Trophoblast cell (in vitro differentiated cells and primary cell): ENCODE measurements around the gene DUOXA1.

Experiments
- DNase-seq, 2 donors: peaks; one replicate each; pipeline ENCODE4 v3.0.0-alpha.2; 2016
- H2AFZ ChIP-seq: 2 replicates; pipeline ENCODE4 v1.6.1; 2013; ENCODE audit warnings: low read length, moderate library complexity, mild to moderate bottlenecking; ENCODE audit not compliant: insufficient read depth, poor library complexity
- H2AK5ac ChIP-seq: 2 replicates; pipeline ENCODE4 v1.6.1; 2013; ENCODE audit warnings: mild to moderate bottlenecking, low read length
- H2BK120ac ChIP-seq: 2 replicates; pipeline ENCODE4 v1.6.1; 2013; ENCODE audit warnings: low read length, mild to moderate bottlenecking, moderate library complexity; ENCODE audit not compliant: insufficient read depth, poor library complexity
- H2BK12ac ChIP-seq: 2 replicates; pipeline ENCODE4 v1.6.1; 2013; ENCODE audit warnings: mild to moderate bottlenecking, low read length, moderate library complexity
- H2BK5ac ChIP-seq: 2 replicates; pipeline ENCODE4 v1.6.1; 2013; ENCODE audit warnings: low read length, low read depth, moderate library complexity, mild to moderate bottlenecking; ENCODE audit not compliant: poor library complexity
- H3K14ac ChIP-seq: 2 replicates; pipeline ENCODE4 v1.6.1; 2013; ENCODE audit warnings: mild to moderate bottlenecking, low read length
- H3K18ac ChIP-seq: 2 replicates; pipeline ENCODE4 v1.6.1; 2013; ENCODE audit warnings: mild to moderate bottlenecking, low read length
- H3K23ac ChIP-seq: 2 replicates; pipeline ENCODE4 v1.6.1; 2013; ENCODE audit warnings: low read length
- H3K27ac ChIP-seq: 2 replicates; pipeline ENCODE4 v1.5.1; 2013; ENCODE audit warnings: low read depth, mild to moderate bottlenecking, inconsistent platforms, low read length, moderate library complexity
- H3K27me3 ChIP-seq: 2 replicates; pipeline ENCODE4 v1.6.1; 2013; ENCODE audit warnings: inconsistent platforms, mild to moderate bottlenecking, low read length, moderate library complexity; ENCODE audit not compliant: insufficient read depth
- H3K36me3 ChIP-seq, 2 experiments: 1 replicate in 1 of 2; 2 replicates in 1 of 2; pipeline ENCODE4 v1.6.1; 2013; ENCODE audit warnings: low read length in 2 of 2, mild to moderate bottlenecking in 2 of 2, moderate library complexity in 1 of 2; ENCODE audit not compliant: insufficient read depth in 2 of 2, control insufficient read depth in 1 of 2
- H3K4ac ChIP-seq: 2 replicates; pipeline ENCODE4 v1.6.1; 2013; ENCODE audit warnings: low read depth, mild to moderate bottlenecking, low read length, moderate library complexity
- H3K4me1 ChIP-seq, 2 experiments: 1 replicate in 1 of 2; 2 replicates in 1 of 2; pipeline ENCODE4 v1.6.1; 2013; ENCODE audit warnings: low read length in 2 of 2, mild to moderate bottlenecking in 2 of 2, moderate library complexity in 1 of 2; ENCODE audit not compliant: insufficient read depth in 2 of 2, control insufficient read depth in 1 of 2
- H3K4me2 ChIP-seq: 2 replicates; pipeline ENCODE4 v1.6.1; 2013; ENCODE audit warnings: inconsistent platforms, mild to moderate bottlenecking, low read length, moderate library complexity
- H3K4me3 ChIP-seq: 2 replicates; pipeline ENCODE4 v1.5.1; 2013; ENCODE audit warnings: mild to moderate bottlenecking, low read depth, low read length, inconsistent platforms
- H3K79me1 ChIP-seq: one replicate; pipeline ENCODE4 v1.6.1; 2013; ENCODE audit warnings: low read length
- H3K79me2 ChIP-seq: 2 replicates; pipeline ENCODE4 v1.6.1; 2013; ENCODE audit warnings: low read length, mild to moderate bottlenecking; ENCODE audit not compliant: control insufficient read depth, insufficient read depth, poor library complexity
- H3K9ac ChIP-seq: 2 replicates; pipeline ENCODE4 v1.6.1; 2013; ENCODE audit warnings: mild to moderate bottlenecking, low read length
- H3K9me3 ChIP-seq: 2 replicates; pipeline ENCODE4 v1.6.1; 2013; ENCODE audit warnings: low read depth, mild to moderate bottlenecking, control low read depth, inconsistent platforms, low read length; ENCODE audit not compliant: insufficient read depth
- H4K12ac ChIP-seq: 2 replicates; pipeline ENCODE4 v1.6.1; 2013; ENCODE audit warnings: low read depth, mild to moderate bottlenecking, low read length, moderate library complexity
- H4K8ac ChIP-seq: 2 replicates; pipeline ENCODE4 v1.6.1; 2013; ENCODE audit warnings: low read depth, mild to moderate bottlenecking, low read length, moderate library complexity
- H4K91ac ChIP-seq: one replicate; pipeline ENCODE4 v1.6.1; 2013; ENCODE audit warnings: low read depth, mild to moderate bottlenecking, low read length, moderate library complexity
- WGBS: extraction: QIAGEN DNeasy Blood & Tissue Kit; methylation state at CpG from one replicate; pipeline ENCODE4 v1.1.7; 2013; ENCODE audit warnings: missing lambda C conversion rate; ENCODE audit not compliant: insufficient read length, insufficient coverage; ENCODE audit errors: extremely low coverage; 5-methylcytosine and 5-hydroxymethylcytosine counted together

Gene DUOXA1

DNA sequence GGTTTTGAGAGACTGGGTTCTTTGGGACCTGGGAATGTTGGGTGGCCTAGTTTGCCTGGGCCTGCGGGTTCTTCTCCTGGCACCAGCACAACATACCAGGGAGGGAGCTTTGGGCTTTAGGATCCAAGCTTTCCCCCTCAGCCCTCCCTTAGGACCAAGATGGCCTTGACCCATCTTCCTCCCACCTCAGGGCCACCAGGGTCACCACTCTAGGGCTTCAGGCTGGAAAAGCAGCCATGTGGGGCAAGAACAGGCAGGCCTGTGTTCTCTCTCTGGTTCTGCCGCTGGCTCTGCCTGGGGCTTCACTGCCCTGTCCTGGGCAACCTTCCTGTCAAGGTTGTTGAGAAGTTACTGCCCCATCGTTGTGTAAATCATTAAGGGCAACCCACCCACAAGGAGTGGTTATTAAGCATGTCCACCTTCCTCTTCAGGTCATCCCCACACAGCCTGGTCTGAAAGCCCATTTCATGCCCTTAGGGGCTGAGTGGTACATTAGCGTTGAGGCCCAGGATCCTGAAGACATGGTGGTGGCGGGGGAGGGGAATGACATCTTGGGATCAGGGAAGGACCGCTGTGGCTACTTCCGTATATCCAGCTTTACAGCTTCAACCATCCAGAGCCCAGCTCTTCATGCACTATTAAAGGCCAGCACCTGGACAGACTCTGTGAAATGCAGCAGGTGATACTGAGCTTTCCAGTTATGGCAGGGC lies 767 bp upstream of the DUOXA1 start:
- Histone ChIP-seq H2BK12ac (no peak overlapping the region), H2AFZ (no peak overlapping the region), H4K8ac (no peak overlapping the region), H3K79me1 (no peaks in the 10 kb centered on the region), H3K36me3 (no peaks in the 10 kb centered on the region), H3K27ac (no peak overlapping the region), H4K91ac (no peak overlapping the region), H3K23ac (peak overlapping the region; percentile 58), H3K9me3 (peaks cover 14% of the 10 kb centered on the region), H2BK5ac (no peak overlapping the region), H2AK5ac (no peak overlapping the region), H3K4me1 (peaks cover 3 to 5% of the 10 kb centered on the region in 2 experiments), H3K4me3 (peak overlapping the region; percentile 11), H3K14ac (no peak overlapping the region), H3K4ac (no peak overlapping the region), H4K12ac (no peak overlapping the region), H3K18ac (no peak overlapping the region), H2BK120ac (no peak overlapping the region), H3K9ac (no peak overlapping the region), H3K4me2 (peak overlapping the region; percentile 8), H3K79me2 (no peaks in the 10 kb centered on the region), H3K27me3 (peaks cover 58% of the 10 kb centered on the region)
- WGBS = no CpG with 5 or more reads among the region's 7 CpGs
- DNase-seq = no peak

DNA sequence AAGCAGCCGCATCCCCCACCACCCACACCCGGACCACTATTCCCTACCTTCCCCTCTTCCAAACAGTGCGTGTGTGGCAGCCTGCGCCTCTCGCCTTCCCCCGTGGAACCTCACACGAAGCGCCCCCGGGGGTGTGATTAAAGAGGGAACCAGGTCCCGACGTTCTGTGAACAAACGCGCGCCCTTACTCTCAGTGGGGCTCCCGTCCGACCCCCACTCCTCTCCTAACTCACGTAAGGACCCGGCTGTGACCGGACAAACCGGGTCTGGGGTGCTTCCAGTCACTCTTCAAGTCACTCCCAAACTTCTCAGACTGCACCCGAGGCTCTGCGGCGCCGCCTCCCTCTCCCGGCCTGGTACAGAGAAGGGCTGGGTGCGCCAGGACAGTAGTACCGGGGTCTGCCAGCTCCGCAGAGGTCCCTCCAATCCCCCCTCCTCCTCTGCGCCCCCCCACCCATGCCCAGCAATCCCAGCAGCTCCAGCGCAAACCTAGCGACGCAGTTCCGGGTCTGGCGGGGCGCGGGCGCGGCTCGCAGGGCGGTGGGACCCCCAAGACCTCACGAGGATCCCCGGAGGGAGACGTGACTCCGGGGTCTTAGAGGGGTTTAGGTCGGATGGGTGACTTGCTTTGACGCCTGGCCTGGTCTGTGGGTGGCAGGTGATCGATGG lies 574 bp downstream of the DUOXA1 start:
- no peak for DNase-seq
- Histone ChIP-seq H3K23ac (no peak overlapping the region), H3K4me3 (no peak overlapping the region), H3K27ac (no peak overlapping the region), H3K79me1 (no peaks in the 10 kb centered on the region), H3K9ac (no peak overlapping the region), H3K4me1 (peaks cover 0 to 5% of the 10 kb centered on the region in 2 experiments), H3K4me2 (no peak overlapping the region), H3K9me3 (peaks cover 7% of the 10 kb centered on the region), H3K27me3 (peaks cover 46% of the 10 kb centered on the region), H2AK5ac (no peak overlapping the region), H2BK5ac (no peak overlapping the region), H3K14ac (no peak overlapping the region), H2BK120ac (no peak overlapping the region), H3K79me2 (no peaks in the 10 kb centered on the region), H2BK12ac (no peak overlapping the region), H3K36me3 (no peaks in the 10 kb centered on the region), H3K4ac (no peak overlapping the region), H4K8ac (no peak overlapping the region), H3K18ac (no peak overlapping the region), H4K91ac (no peak overlapping the region), H4K12ac (no peak overlapping the region), H2AFZ (no peak overlapping the region)
- no CpG with 5 or more reads among the region's 47 CpGs for WGBS

DNA sequence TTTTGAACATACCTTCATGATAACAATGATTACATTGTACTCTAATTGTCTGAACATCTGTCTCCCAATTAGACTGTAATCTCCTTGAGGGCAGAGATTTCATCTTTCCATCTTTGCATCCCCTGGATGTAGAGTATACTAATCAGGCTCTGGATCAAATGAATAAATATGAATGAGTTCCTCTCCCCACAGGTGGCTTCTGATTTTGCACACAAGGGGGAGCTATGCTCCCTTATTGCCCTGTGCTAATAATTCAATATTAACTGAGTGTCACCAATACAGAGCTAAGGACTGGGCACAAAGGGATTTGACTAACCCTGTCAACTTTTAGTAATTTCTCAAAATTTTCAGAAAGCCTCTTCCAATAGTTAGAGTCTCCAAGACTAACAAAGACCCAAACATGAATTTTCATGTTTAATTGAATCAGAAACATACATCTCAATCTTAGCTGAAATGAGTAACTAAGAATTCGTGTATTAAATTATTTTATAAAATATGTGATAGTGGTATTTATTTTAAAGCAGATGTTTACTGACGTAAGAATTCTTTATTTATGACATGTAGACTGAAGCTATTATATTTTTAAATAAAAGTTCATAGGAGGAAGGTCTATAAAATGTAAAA lies 3.0 kb downstream of the DUOXA1 start:
- no peak overlapping the region for H4K12ac ChIP-seq
- H3K4me3 ChIP-seq = no peak overlapping the region
- no peak overlapping the region for H3K4me2 ChIP-seq
- peaks cover 4% of the 10 kb centered on the region for H3K9me3 ChIP-seq
- no peak overlapping the region for H3K9ac ChIP-seq
- 100% methylated on average over 1 of the region's 2 CpGs for WGBS
- H2BK120ac ChIP-seq = no peak overlapping the region
- peak in 1 of 2 donors; percentile 51 for DNase-seq
- H3K18ac ChIP-seq = no peak overlapping the region
- no peak overlapping the region for H4K8ac ChIP-seq
- H3K36me3 ChIP-seq = no peaks in the 10 kb centered on the region
- H2AK5ac ChIP-seq = no peak overlapping the region
- no peak overlapping the region for H4K91ac ChIP-seq
- H3K27ac ChIP-seq = no peak overlapping the region
- H3K27me3 ChIP-seq = peaks cover 34% of the 10 kb centered on the region
- H3K14ac ChIP-seq = no peak overlapping the region
- H2BK5ac ChIP-seq = no peak overlapping the region
- no peak overlapping the region for H2BK12ac ChIP-seq
- H3K23ac ChIP-seq = no peak overlapping the region
- peaks cover 5 to 7% of the 10 kb centered on the region in 2 experiments for H3K4me1 ChIP-seq
- no peaks in the 10 kb centered on the region for H3K79me1 ChIP-seq
- no peaks in the 10 kb centered on the region for H3K79me2 ChIP-seq
- H2AFZ ChIP-seq = no peak overlapping the region
- no peak overlapping the region for H3K4ac ChIP-seq

DNA sequence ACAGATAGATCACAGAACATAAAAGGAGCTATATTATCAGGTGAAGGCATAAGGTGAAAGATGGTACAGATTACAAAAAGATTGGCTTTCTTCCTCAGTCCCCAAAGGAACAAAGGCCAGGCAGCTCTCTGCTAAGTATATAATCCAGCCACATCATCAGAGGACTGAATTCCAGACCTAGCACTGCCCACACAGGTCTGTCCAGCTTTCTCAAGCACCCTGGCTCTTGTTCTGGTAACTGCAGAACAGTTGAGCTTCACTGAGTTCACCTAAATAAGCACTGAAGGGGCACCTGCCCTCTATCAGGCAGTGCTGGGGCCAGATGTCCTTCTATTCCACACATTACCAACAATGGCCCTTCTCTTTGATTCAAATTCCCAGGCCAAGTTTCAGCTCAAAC lies 6.3 kb downstream of the DUOXA1 start:
- Histone ChIP-seq H3K79me2 (no peaks in the 10 kb centered on the region), H3K79me1 (no peaks in the 10 kb centered on the region), H3K18ac (no peak overlapping the region), H4K12ac (no peak overlapping the region), H3K4me1 (peaks cover 0 to 7% of the 10 kb centered on the region in 2 experiments), H3K27ac (no peak overlapping the region), H4K91ac (no peak overlapping the region), H3K4ac (no peak overlapping the region), H4K8ac (no peak overlapping the region), H3K9me3 (no peaks in the 10 kb centered on the region), H2AK5ac (no peak overlapping the region), H3K27me3 (peaks cover 9% of the 10 kb centered on the region), H3K14ac (no peak overlapping the region), H3K23ac (no peak overlapping the region), H2BK120ac (no peak overlapping the region), H2AFZ (no peak overlapping the region), H3K4me2 (no peak overlapping the region), H3K9ac (no peak overlapping the region), H3K4me3 (no peak overlapping the region), H2BK5ac (no peak overlapping the region), H2BK12ac (no peak overlapping the region), H3K36me3 (no peaks in the 10 kb centered on the region)
- peak in 1 of 2 donors; percentile 26 for DNase-seq
